Choroid plexus epithelial cell (primary cell): ENCODE data around the gene OR51D1.

Source experiments
- DNase-seq: peaks from one replicate; pipeline ENCODE4 v3.0.0-alpha.2; 2010; ENCODE audit warnings: low read depth
- H3K4me3 ChIP-seq: 2 replicates; pipeline ENCODE4 v1.5.1; 2011; ENCODE audit warnings: low read depth, mild to moderate bottlenecking, control low read depth, low read length, moderate library complexity
- TF ChIP-seq, protein P1 (sequence below): conservative IDR thresholded peaks from 2 replicates; pipeline ENCODE4 v1.5.1; 2011; ENCODE audit warnings: low read depth, mild to moderate bottlenecking, control low read depth, inconsistent platforms, low read length, moderate library complexity

Gene OR51D1

DNA sequence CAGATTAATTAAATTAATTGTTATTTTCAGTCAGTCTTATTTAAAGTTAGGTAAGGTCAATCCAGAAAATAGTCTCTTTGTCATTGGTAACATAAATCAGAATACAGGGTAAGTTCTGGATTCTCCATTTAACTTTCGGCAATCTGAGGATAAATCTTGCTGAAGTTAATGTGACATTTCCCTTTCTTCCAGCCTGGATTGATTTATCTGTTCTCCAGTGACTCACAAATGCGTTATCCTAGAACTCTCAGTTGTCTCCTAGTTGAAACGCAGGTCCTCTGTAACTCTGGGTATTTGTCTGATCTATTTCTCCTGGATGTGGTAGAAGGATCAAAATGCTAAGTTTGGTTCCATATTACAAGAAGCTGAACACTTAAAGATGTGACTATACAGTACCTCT, 27.5 kb downstream of the OR51D1 start:
- TF ChIP-seq, protein P1, sequence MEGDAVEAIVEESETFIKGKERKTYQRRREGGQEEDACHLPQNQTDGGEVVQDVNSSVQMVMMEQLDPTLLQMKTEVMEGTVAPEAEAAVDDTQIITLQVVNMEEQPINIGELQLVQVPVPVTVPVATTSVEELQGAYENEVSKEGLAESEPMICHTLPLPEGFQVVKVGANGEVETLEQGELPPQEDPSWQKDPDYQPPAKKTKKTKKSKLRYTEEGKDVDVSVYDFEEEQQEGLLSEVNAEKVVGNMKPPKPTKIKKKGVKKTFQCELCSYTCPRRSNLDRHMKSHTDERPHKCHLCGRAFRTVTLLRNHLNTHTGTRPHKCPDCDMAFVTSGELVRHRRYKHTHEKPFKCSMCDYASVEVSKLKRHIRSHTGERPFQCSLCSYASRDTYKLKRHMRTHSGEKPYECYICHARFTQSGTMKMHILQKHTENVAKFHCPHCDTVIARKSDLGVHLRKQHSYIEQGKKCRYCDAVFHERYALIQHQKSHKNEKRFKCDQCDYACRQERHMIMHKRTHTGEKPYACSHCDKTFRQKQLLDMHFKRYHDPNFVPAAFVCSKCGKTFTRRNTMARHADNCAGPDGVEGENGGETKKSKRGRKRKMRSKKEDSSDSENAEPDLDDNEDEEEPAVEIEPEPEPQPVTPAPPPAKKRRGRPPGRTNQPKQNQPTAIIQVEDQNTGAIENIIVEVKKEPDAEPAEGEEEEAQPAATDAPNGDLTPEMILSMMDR: no peak
- DNase-seq: no peak
- H3K4me3 ChIP-seq: no peak overlapping the region

DNA sequence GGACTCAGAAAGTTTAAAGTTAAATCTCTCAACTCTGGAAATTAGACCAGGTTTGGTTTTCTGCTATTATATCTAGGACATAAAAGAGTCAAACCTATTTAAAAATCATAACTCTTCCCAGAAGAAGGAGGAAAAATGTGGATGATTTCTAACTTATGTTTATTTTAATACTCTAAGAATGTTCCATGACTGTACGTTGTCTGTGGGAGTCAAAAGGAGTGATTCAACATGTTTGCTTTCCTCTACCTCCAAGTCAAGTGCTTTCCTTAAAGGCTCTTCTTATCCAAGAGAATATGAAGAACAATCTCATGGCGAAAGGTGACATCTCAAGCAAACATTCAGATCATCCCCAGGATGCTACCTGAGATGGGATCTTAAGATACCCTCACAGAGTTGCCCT, 28.1 kb downstream of the OR51D1 start:
- TF ChIP-seq, protein P1: no peak
- DNase-seq: no peak
- H3K4me3 ChIP-seq: no peak overlapping the region

DNA sequence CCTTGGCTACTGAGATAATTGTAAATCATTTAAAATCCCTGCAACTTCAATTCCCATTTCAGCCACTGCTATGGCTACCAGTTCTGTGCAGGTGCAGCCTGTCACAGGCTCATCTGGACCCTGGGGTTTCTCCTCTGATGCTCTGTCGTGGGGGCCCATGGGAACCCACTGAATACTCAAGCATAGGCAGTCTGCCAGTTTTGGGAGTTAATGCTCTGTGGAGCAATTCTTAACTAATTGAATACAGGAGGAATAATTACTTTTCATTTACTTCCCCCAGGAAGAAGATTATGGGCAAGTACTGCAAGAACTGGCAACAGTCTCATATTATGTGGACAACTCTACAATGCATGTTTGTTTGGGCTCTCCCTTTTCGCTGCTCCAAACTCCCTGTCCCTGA, 34.5 kb downstream of the OR51D1 start:
- DNase-seq: no peak
- H3K4me3 ChIP-seq: no peak overlapping the region
- TF ChIP-seq, protein P1: no peak

DNA sequence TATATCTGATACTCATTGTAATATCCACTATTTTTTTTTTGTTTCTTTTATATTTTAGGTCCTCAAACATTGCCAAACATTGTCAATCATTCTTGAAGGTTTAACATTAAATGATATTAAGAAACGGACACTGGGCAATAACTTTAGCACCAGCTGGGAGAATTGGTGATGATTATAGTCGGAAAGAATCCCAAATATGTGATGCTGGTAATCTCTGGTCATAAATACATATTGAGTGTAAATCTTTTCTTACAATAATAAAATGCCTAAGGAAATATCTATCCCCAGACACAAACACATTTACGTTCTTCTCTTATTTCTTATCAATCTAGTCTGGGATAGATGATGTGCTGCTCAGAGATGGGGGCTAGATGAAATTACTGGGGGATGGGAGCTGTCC, 35.2 kb downstream of the OR51D1 start:
- TF ChIP-seq, protein P1: no peak
- H3K4me3 ChIP-seq: no peak overlapping the region
- DNase-seq: peak; percentile 29

DNA sequence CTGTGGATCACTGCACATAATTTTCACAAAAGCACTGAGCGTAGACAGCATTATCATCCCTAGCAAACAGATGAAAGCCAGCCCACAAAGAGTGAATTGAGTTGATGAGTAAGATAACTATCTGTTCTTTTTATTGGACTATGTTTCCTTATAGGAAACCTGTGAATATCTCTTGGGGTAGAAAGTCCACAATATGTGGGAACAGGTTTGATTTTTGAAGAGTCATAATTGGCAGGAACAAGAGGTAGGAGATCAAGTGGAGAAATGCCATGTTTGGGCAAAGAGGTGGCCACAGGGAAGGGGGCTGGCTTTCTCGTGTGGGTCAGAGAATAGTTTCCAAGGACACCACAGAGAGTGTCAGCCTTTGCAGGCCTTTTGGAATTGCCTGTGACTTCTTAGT, 36.5 kb downstream of the OR51D1 start:
- no peak overlapping the region for H3K4me3 ChIP-seq
- DNase-seq: no peak
- TF ChIP-seq, protein P1: no peak

DNA sequence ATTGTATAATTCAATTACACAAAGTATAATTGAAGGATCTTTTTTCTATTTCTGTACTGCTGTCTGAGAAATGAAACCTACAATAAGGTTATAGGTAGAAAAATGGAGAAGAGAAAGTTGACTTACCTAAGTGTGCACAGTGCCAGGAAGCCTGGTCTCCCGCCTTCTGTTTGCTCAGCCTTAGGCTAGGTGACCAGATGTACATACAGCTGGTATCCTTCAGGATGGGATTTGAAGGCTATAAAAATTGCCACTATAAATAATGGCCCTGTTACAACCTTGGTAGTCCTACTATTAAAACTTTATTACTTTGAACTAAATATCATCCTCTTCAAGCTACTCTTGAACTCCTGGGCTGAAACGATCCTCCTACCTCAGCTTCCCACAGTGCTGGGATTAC, 40.7 kb downstream of the OR51D1 start:
- H3K4me3 ChIP-seq: no peak overlapping the region
- TF ChIP-seq, protein P1: no peak
- no peak for DNase-seq

DNA sequence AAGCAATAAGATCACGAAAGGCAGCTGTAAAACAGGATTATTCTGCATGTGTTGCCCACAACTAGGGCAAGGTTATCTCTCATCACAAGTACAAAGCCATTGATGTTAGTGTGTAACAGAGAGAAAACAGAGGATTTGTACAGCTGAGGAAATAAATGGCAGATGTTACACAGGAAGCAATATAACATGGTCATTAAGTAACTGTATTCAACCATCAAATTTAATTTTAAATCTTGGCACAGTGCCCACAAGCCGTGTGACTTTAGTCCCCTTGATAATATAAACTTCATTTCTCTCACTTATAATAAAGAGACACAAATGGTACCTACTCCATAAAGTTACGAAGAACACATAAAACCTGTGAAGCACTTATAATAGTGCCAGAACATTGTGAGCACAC, 43.1 kb downstream of the OR51D1 start:
- TF ChIP-seq, protein P1: no peak
- DNase-seq: no peak
- H3K4me3 ChIP-seq: no peak overlapping the region
